Epidermal melanocyte (primary cell): Measurements from ENCODE around the gene KCNK10.

Source experiments
- DNase-seq: peaks from one replicate; pipeline ENCODE4 v3.0.0; 2011; ENCODE audit warnings: low spot score; ENCODE audit not compliant: insufficient read length

The KCNK10 gene

DNA sequence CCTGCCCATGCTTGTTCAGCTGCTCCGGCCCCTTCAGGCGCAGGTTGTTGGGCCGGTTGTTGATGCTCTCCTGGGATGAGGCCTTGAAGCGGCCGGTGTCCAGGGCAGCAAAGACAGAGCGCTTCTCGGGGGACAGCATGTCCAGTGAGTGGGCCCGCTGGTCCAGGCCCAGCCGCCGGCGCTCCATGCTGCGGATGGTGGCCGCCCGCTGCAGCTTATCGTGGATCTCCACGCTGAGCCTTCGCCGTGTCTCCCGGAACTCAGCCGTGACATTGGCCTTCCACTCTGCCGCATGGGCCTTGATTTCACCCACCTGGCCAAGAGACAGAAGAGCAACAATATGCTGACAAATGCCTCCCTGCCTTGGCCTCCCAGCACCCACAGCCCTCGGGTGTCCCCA lies 137.2 kb downstream of the KCNK10 start:
- no peak for DNase-seq

DNA sequence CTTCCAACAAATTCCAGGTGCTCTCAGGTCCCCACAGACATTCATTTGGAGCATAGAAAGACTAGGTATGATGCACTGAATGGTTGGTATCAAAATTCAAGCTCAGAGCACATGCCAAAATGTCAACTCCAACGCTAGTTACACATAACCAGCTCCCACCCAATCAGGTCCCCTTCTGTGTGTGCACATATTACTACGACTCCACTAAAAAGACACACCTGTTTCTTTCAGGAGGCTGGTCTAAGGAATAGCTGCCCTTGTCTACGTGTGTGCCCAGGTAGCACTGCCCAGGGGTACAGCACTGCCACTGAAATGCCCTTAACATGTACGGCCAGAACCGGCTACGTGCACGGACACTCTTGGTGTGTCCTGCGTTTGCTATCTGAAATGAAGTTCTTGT lies 138.1 kb downstream of the KCNK10 start:
- DNase-seq = no peak

DNA sequence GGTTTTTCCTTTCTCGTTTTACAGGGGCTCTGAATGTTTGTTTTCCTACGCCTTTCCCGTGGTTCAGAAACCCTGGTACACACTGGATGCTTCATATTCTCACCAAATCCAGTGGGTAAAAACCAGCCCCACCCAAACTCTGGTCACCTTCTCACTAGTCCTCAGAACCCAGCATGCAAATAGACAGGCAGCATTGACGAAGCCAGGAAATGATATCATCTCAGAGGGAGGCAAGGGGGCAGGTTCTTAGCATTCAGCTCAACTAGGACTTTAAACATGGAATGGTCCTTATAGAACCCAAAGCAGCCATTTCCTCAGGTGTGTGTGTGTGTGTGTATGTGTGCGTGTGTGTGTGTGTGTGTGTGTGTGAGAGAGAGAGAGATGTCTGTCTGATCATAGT lies 142.0 kb downstream of the KCNK10 start:
- DNase-seq = no peak

DNA sequence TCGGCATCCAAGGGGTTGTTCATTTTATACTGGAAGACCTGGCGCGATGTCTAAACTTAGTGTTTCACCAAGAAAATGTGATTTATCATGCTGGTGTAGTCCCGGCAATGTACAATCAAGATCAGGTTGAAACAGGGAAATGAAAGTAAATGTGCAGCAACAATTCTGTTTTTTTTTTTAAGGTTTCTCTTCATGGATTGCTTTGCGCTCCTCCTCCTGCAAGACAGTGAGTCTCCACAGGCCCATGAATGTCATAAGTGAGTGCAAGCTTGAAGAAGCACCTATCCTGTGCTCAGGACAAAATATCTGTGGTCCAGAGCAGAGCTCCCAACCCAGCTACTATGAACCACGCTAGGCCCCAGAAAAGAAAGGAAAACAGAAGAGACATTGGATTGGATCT lies 143.4 kb downstream of the KCNK10 start:
- DNase-seq = no peak

DNA sequence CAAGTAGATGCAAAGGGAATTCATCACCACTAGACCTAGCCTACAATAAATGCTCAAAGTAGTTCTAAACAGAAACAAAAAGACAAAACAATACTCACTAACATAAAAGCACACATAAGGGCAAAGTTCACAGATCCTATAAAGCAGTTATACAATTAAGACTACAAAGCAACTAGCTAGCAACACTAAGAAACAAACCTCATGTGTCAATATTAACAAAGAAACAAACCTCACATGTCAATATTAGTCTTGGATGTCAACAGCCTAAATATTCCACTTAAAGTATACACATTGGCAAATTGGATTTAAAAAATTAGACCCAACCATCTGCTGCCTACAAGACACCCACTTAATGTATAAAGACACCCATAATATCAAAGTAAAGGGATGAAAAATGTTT lies 152.7 kb downstream of the KCNK10 start:
- DNase-seq = no peak

DNA sequence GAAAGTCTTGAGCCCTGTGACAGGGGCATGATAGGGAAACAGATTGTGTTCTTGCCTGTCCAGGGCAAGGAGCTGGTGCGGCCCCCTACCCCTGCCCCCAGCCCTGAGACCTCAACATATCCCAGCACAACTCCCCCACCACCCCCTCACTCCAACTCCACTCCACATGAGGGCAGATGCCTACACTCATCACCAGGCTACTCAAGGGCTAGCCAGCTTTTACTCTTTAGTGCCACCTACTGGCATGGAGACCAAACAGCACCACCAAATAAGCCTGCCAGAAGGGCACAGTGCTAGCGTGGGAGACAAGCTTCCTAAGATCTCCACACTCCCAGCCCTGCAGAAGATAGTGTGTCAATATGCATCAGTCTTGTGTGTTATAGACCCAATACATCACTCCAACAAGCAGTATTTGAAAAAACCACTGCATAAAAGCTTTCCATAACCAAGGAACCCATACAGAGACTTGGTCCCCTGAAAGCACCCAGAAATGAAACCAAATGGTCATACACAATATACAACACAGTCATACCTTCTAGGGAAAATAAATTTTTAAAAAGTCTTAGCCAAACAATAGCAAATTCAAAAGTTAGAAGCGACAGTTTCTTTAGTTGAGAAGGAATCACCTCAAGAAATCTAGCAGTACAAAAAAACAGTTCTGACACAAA lies 154.4 kb downstream of the KCNK10 start:
- DNase-seq = no peak

DNA sequence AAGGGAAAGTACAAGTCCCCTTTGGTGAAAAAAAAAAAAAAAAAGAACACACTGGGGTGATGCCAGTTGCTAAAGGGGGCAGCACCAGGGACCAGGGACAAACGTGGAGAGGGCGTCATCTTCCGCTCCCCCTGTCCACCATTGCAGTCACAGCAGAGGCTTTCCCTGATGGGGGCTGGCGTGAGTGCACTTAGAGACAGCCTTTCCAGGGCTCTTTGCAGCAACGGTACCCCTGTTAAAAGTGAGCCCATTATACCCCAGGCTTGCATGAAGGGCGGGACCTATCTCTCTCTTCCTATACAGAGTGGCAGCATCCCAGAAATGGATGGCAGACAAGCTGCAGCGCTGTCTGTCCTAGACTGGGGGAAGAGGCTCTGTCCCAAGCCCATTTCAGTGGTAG lies 155.0 kb downstream of the KCNK10 start:
- no peak for DNase-seq

DNA sequence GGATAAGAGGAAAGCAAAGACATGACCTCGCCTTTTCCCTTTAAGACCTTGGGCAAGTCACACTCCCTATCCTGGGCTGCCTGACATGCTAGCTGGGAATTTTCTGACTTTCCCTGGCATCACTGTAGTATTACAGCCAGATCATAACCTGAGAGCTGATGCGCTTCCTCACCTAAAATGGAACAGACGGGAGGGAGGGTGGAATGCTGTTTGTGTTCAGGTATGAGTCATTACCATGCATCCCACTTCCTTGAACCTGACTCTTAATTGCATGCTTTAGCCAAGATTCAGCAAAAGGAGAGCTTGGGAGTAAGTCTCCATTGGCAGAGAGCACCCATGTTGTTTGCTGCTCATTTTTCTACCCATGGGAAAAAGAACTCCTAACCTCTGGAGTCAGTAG lies 156.5 kb downstream of the KCNK10 start:
- DNase-seq = no peak

DNA sequence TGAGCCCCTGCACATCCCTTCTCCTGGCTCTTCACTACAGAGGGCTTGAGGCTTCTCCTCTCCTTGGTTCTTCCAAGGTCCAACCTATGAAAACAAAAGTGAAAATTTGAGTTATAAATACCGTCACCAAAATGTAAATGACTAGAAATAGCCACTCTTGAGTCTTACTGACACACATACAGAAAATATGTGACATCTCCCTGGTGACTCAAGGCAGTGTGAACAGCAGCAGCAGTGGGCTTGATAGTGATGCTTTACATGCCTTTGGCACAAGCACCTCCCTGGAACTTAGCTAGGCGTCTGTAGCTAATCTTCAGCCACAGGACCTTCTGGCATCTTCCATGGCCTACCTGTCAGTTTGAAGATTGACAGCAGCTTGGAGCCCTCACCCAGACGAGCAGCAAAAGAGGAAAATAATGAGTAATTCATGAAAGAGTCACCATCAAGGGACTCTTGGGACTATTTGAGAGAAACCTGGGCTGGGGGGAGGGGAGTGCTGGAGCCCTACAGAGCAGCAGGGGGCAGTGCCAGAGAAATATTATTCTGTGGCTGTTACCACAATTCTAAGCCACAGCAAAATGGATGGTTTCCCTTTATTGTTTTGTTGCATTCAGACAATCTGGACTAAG lies 158.0 kb downstream of the KCNK10 start:
- DNase-seq = no peak

DNA sequence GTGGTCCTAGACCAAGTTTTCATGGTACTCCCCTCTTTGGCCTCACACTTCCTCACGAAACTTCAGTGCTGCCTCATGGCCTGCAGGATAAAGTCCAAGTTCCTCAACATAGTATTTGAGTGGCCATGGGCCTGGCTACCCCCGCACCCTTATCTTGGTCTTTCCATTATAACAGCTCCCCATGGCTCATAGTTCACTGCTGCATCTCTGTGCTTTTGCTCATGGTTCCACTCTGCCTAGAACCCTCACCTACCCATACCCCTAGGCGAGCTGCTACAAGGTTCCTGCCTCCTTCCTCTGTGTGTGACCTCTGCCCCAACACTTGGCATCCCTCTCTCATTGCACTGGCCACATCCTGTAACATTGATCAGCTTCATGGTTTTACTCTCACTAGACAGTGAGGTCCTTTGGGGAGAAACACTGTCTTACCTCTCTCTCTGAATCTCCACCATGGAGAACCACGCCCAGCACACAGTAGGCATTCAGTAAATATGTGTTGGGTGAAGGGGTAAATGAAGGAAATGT lies 159.3 kb downstream of the KCNK10 start:
- no peak for DNase-seq

DNA sequence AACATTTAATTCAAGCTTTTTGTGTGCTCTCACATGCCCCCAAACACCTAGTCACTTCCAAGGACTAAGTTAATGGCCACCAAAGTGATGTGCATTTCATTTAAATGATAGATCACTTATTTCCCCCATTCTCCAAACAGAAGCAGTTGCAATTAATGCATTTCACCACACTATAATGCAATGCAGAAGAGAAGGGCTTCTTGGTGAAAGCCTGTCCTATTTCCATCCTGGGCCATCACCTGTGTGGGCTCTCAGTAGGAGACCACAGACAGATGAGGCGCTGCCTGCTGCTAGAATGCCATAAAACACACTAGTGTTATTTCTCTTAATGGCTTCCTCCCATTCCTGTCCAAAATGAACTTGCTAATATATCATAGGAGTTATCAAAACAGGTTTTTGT lies 166.9 kb downstream of the KCNK10 start:
- DNase-seq = no peak

DNA sequence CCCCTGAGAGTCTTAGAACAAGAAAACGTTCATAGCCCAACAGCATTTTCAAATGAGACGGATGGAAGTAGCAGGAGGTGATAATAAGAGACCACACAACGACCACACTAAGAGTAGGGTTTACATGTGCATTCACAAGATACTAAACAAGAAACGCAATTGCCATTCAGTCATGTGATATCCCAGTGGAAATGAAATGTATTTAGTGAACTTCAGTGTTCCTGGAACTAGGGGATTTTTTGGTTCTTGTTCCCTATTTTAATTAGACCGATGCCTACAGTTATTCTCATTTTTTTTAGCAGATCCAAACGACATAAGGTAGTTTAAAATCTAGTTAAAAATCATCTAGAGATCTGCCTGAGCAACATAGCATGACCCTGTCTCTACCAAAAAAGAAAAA lies 168.1 kb downstream of the KCNK10 start:
- DNase-seq = no peak

DNA sequence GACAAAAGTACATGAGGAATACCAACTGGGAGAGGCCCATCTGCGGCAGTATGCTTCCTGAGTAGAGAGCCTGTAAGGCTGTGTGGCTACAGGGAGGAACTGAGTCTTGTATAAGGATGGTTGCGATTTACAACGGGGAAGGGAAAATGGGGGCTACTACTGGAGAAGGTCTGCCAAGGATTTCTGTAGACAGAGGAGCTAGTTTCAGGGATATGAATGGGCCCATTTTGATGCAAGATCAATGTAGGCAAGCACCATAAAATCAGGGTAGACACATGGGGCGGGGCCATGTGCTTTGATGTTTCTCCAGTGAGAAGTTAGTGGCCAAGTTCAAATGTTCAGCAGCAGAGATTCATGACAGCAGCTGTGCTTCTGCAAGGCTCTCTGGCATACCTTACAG lies 168.7 kb downstream of the KCNK10 start:
- DNase-seq = no peak

DNA sequence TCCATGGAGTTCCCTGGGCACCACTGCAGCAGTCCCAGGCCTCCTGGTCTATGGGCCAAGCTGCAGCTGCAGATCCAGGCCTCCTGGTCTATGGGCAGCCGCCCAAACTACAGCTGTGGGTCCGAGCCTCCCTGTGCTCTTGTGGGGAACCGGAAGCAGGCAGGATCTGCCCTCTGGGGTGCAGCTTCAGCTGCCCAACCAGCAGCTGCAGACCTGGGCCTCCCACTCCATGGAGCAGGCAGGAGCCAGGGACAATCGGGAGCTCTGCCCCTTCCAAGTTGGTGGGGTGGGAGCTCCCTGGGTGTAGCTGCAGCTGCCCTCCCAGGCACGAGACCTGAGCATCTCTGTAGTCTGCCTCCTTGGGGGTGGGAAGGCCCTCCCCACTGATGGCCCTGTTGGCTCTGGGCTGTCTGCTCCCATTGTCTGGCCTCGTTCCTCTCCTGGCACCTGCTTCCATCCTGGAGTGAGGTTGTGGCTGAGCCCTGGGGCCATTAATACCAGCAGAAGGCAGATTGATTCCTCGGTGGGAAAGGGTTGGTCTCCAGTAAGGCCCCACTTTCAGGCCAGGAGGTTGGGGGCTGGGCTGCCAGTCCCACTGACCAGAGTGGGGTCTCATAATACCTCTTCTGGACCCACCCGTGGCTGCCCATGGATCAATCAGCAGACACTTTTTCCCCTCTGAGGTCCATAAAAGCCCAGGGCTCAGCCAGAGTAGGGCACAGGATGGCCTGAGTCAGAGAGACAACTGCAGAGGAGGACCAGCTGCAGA lies 176.0 kb downstream of the KCNK10 start:
- DNase-seq = no peak

DNA sequence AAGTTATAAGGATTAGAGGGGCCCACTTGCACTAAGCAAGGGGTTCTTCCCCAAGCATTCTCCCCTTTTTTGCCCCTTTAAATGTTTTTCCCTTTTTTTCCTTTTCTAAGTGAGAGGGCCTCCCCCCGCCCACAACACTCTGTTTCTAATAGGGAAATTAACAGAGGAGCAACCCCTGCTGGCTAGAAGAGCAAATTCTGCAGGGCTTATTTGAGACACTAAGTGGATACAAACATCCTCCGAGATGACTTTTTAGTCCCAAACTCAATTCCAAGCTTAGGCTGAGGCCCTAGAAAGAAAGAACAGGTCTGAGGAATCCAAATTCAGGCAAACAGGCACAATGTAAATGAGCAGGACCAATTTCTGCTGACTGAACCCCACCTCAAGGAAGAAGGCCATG lies 179.3 kb downstream of the KCNK10 start:
- DNase-seq = no peak

DNA sequence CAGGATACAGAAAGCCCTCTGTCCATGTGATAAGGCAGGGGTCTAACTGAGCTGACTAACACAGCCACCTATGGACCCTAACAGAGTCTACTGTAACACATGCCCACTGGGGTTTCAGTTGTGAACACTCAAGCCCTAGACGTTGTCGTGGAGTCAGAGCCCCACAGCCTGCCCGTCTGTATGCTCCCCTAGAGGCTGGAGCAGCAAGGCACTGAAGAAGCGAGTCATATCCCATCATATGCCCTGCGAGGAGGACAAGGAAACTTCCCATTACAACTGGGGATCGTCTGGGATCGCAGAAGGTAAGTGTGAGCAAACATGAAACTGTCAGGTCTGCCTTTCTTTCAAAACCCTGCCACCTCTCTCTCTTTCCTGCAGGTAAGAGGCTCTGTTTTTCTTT lies 180.1 kb downstream of the KCNK10 start:
- no peak for DNase-seq

DNA sequence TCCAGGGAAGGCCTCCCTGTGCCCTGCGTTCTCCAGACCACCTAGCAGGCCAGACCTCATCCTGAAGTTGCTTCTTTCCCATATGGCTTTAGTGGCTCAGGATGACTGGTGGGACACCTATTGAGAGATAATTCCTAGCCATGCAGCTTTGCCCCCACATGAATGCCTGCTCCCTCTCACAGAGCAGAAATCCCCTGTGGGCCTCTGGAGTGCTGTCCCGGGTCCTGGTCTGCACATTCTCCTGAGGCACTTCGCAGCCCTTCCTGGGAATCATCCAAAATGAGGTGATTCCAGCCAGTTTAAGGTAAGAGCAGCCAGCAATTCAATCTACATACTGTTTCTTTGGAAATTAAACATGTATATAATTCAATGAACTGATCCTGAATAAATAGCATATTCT lies 182.2 kb downstream of the KCNK10 start:
- no peak for DNase-seq

DNA sequence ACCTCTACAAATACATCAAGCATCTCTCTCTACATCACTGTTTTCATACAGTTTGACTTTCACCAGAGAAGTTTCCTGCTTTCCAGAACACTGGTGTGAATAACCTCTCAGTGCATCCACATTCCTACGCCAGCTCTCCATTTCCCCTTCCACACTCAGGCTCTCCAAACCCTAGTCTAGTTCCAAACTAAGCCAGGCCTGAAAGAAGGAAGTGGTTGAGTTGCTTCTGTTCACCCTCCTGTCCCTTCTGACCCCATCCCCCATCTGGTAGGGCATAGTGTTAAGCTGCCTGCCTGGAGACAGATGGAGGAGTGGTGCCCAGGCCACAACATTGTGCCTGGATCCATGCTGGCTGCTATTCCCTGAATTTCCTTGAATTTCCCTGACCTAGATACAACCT lies 185.7 kb downstream of the KCNK10 start:
- DNase-seq = no peak
